ENCODE data around the gene ZFP36L2.

ZFP36L2 gene

DNA sequence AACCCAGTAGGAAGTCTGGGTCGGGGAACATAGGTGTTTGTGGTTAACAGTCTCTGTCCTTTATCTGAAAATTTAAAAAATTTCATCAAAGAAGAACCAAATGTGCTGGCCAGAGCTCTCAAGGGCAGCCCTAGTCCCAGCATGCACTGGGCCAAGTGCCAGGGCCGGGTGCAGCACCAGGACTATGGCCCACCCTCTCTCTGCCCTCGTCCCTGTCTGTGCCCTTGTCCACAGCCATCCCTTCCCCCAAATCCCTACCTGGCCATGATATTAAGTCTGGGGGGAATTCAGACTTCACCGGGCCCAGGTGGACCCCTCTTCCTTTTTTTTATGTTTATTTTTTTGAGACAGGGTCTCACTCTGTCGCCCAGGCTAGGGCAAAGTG is 14.4 kb upstream of the ZFP36L2 start:
- no peak for ATAC-seq

DNA sequence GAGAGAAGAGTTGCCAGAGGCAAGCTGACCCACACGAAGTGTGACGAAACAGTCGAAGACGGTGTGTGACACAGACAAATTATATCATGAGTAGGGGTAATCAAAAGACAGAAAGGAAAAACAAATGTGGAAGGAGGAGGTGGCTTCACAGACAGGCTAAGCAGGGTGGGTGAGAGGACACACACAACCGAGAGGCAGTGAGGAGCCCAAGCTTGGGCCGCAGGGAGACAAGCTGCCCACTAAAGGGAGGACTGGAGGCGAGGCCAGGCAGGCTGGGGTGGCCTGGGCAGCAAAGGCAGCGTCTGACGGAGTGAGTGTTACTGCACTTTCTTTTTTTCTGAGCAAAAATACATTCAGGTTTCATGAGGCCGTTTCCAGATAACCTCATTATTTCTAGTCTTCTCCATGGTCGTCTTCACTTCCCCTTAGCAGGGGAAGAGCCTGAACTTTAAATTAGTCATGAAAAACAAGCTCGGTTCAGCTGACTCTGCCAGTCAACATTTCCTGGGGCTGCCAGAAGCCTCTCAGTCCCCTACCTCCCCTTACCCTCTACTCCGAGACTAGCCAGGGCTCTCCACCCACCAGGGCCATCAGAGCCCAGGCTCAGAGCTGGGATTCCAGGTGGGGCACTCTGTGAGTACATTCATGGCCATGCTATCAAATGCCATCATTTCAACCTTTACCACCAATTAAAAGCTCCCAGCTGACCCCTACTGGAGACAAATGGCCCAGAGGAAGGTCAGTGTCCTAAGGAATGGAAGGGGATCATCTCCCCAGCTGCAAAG is 13.8 kb upstream of the ZFP36L2 start:
- 0 out of 3 replicates have a peak, but pooled peaks have one; percentile 17 for ATAC-seq
- no peak for TF ChIP-seq PPARA (CRISPR knock-in tag; IDR thresholded peaks at IDR 0.05; ENCODE audit: borderline replicate concordance)
- TF ChIP-seq, protein P1, sequence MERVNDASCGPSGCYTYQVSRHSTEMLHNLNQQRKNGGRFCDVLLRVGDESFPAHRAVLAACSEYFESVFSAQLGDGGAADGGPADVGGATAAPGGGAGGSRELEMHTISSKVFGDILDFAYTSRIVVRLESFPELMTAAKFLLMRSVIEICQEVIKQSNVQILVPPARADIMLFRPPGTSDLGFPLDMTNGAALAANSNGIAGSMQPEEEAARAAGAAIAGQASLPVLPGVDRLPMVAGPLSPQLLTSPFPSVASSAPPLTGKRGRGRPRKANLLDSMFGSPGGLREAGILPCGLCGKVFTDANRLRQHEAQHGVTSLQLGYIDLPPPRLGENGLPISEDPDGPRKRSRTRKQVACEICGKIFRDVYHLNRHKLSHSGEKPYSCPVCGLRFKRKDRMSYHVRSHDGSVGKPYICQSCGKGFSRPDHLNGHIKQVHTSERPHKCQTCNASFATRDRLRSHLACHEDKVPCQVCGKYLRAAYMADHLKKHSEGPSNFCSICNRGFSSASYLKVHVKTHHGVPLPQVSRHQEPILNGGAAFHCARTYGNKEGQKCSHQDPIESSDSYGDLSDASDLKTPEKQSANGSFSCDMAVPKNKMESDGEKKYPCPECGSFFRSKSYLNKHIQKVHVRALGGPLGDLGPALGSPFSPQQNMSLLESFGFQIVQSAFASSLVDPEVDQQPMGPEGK (CRISPR knock-in tag; IDR thresholded peaks at IDR 0.05; ENCODE audit: borderline replicate concordance): no peak
- TF ChIP-seq, protein P2, sequence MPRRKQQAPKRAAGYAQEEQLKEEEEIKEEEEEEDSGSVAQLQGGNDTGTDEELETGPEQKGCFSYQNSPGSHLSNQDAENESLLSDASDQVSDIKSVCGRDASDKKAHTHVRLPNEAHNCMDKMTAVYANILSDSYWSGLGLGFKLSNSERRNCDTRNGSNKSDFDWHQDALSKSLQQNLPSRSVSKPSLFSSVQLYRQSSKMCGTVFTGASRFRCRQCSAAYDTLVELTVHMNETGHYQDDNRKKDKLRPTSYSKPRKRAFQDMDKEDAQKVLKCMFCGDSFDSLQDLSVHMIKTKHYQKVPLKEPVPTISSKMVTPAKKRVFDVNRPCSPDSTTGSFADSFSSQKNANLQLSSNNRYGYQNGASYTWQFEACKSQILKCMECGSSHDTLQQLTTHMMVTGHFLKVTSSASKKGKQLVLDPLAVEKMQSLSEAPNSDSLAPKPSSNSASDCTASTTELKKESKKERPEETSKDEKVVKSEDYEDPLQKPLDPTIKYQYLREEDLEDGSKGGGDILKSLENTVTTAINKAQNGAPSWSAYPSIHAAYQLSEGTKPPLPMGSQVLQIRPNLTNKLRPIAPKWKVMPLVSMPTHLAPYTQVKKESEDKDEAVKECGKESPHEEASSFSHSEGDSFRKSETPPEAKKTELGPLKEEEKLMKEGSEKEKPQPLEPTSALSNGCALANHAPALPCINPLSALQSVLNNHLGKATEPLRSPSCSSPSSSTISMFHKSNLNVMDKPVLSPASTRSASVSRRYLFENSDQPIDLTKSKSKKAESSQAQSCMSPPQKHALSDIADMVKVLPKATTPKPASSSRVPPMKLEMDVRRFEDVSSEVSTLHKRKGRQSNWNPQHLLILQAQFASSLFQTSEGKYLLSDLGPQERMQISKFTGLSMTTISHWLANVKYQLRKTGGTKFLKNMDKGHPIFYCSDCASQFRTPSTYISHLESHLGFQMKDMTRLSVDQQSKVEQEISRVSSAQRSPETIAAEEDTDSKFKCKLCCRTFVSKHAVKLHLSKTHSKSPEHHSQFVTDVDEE (CRISPR knock-in tag; IDR thresholded peaks at IDR 0.05): no peak
- no peak for TF ChIP-seq CSDC2 (CRISPR knock-in tag; IDR thresholded peaks at IDR 0.05)

More for the DNA sequence above, 14.4 kb upstream of the ZFP36L2 start:
- TF ChIP-seq ZFP3 (CRISPR knock-in tag; IDR thresholded peaks at IDR 0.05) (no peak), PPARA (CRISPR knock-in tag; IDR thresholded peaks at IDR 0.05; ENCODE audit: borderline replicate concordance) (no peak)
- TF ChIP-seq, protein P3, sequence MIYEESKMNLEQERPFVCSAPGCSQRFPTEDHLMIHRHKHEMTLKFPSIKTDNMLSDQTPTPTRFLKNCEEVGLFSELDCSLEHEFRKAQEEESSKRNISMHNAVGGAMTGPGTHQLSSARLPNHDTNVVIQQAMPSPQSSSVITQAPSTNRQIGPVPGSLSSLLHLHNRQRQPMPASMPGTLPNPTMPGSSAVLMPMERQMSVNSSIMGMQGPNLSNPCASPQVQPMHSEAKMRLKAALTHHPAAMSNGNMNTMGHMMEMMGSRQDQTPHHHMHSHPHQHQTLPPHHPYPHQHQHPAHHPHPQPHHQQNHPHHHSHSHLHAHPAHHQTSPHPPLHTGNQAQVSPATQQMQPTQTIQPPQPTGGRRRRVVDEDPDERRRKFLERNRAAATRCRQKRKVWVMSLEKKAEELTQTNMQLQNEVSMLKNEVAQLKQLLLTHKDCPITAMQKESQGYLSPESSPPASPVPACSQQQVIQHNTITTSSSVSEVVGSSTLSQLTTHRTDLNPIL (CRISPR knock-in tag; IDR thresholded peaks at IDR 0.05; ENCODE audit: low read depth): no peak

DNA sequence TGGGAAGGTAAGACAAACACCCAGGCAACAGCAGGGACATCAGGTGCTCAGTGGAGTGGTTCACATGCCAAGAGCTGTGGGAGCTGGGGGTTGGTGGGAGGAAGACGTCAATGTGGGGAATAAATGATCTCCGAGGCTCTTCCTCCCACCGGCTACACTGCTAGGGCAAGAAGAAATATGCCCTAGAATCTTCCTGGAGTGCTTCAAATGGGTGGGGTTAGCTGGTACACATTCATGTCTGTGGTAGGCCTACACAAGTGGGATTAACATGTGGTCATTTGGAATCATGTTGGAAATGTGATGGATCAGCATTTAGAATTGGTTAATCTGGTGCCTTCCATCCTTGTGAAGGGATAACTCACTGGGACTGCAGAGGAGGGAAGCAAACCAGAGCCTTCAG is 12.4 kb upstream of the ZFP36L2 start:
- TF ChIP-seq SNAI2 (CRISPR knock-in tag; IDR thresholded peaks at IDR 0.05) (no peak), ZNF70 (CRISPR knock-in tag; IDR thresholded peaks at IDR 0.05) (no peak)
- ATAC-seq: no peak

DNA sequence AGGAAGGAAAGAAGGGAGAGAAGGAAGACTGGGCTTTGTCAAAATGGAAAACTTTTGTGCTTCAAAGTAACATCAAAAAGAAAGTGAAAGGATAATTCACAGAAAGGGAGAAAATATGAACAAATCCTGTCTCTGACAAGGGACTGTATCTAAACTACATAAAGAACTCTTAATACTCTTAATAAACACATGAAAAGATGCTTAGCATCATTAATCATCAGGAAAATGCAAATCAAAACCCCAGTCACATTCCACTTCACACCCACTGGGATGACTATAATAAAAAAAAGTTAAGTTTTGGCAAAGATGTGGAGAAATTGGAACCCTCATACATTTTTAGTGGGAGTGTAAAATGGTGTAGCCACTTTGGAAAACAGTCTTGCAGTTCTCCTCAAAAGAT is 11.8 kb upstream of the ZFP36L2 start:
- no peak for ATAC-seq
- TF ChIP-seq TCF4 (CRISPR knock-in tag; IDR thresholded peaks at IDR 0.05; ENCODE audit: borderline replicate concordance) (no peak), ZNF8 (CRISPR knock-in tag; IDR thresholded peaks at IDR 0.05) (no peak), BACH2 (CRISPR knock-in tag; IDR thresholded peaks at IDR 0.05; ENCODE audit: borderline replicate concordance) (no peak), OSR1 (CRISPR knock-in tag; IDR thresholded peaks at IDR 0.05) (no peak), ESRRG (CRISPR knock-in tag; IDR thresholded peaks at IDR 0.05) (no peak), ZNF565 (CRISPR knock-in tag; conservative IDR thresholded peaks at IDR 0.05; ENCODE audit: low read depth) (no peak), CSDC2 (CRISPR knock-in tag; IDR thresholded peaks at IDR 0.05) (no peak), SNAI2 (CRISPR knock-in tag; IDR thresholded peaks at IDR 0.05) (no peak), RARB (CRISPR knock-in tag; IDR thresholded peaks at IDR 0.05) (no peak), GLIS3 (CRISPR knock-in tag; IDR thresholded peaks at IDR 0.05) (no peak), ZFP3 (CRISPR knock-in tag; IDR thresholded peaks at IDR 0.05) (no peak), ZC3H10 (CRISPR knock-in tag; IDR thresholded peaks at IDR 0.05) (no peak)
- TF ChIP-seq, protein P4, sequence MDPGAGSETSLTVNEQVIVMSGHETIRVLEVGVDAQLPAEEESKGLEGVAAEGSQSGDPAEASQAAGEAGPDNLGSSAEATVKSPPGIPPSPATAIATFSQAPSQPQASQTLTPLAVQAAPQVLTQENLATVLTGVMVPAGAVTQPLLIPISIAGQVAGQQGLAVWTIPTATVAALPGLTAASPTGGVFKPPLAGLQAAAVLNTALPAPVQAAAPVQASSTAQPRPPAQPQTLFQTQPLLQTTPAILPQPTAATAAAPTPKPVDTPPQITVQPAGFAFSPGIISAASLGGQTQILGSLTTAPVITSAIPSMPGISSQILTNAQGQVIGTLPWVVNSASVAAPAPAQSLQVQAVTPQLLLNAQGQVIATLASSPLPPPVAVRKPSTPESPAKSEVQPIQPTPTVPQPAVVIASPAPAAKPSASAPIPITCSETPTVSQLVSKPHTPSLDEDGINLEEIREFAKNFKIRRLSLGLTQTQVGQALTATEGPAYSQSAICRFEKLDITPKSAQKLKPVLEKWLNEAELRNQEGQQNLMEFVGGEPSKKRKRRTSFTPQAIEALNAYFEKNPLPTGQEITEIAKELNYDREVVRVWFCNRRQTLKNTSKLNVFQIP (CRISPR knock-in tag; IDR thresholded peaks at IDR 0.05; ENCODE audit: borderline replicate concordance, low read depth): no peak
- TF ChIP-seq, protein P3 (CRISPR knock-in tag; IDR thresholded peaks at IDR 0.05; ENCODE audit: low read depth): no peak
- TF ChIP-seq, protein P5, sequence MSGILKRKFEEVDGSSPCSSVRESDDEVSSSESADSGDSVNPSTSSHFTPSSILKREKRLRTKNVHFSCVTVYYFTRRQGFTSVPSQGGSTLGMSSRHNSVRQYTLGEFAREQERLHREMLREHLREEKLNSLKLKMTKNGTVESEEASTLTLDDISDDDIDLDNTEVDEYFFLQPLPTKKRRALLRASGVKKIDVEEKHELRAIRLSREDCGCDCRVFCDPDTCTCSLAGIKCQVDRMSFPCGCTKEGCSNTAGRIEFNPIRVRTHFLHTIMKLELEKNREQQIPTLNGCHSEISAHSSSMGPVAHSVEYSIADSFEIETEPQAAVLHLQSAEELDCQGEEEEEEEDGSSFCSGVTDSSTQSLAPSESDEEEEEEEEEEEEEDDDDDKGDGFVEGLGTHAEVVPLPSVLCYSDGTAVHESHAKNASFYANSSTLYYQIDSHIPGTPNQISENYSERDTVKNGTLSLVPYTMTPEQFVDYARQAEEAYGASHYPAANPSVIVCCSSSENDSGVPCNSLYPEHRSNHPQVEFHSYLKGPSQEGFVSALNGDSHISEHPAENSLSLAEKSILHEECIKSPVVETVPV (CRISPR knock-in tag; IDR thresholded peaks at IDR 0.05): no peak
- TF ChIP-seq, protein P2 (CRISPR knock-in tag; IDR thresholded peaks at IDR 0.05): no peak
- TF ChIP-seq, protein P1 (CRISPR knock-in tag; IDR thresholded peaks at IDR 0.05; ENCODE audit: borderline replicate concordance): no peak

Measured in SK-N-SH treated with all-trans-retinoic acid at 6 μM for 48 hours (cell line).